ENCODE results near the gene KANSL3.

DNA sequence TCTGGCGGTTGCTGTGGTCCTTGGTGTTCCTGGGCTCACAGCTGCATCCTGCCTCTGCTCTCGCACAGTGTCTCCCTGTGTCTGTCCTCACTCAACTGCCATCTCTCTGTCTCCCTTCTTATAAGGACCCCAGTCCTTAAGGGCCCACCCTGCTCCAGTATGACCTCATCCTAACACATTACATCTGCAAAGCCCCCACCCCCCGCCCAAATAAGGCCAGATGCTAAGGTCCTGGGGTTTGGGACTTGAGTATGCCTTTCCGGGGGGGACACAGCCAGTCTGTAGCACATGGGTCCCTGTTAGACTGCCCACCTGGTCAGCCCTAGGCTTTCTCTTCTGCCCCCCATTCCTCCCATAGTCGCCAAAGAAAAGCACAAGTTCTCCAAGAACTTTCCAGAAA lies 45.2 kb upstream of the KANSL3 start:
- TF ChIP-seq, protein P1, sequence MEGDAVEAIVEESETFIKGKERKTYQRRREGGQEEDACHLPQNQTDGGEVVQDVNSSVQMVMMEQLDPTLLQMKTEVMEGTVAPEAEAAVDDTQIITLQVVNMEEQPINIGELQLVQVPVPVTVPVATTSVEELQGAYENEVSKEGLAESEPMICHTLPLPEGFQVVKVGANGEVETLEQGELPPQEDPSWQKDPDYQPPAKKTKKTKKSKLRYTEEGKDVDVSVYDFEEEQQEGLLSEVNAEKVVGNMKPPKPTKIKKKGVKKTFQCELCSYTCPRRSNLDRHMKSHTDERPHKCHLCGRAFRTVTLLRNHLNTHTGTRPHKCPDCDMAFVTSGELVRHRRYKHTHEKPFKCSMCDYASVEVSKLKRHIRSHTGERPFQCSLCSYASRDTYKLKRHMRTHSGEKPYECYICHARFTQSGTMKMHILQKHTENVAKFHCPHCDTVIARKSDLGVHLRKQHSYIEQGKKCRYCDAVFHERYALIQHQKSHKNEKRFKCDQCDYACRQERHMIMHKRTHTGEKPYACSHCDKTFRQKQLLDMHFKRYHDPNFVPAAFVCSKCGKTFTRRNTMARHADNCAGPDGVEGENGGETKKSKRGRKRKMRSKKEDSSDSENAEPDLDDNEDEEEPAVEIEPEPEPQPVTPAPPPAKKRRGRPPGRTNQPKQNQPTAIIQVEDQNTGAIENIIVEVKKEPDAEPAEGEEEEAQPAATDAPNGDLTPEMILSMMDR (conservative IDR thresholded peaks at IDR 0.05), result no peak
- no peak for TF ChIP-seq ZFX (IDR thresholded peaks at IDR 0.05)
